HG03139 (cell line): ENCODE data around the gene GASK1A.
"Not testable (repeated sequence)": the region's sequence is repeated elsewhere in the genome, so short reads cannot be mapped to it uniquely, and the experiment has no call there.

Source experiments
- ATAC-seq: cut with Tn5 transposase; IDR thresholded peaks from one replicate; pipeline ENCODE4 v1.9.1; 2021; ENCODE audit not compliant: unreplicated experiment

The GASK1A gene

GRCh38 chr3:43059456-43059855, 80.3 kb downstream of the GASK1A start:
- no peak for ATAC-seq

GRCh38 chr3:43061101-43061895, 82.2 kb downstream of the GASK1A start:
- ATAC-seq = no peak

GRCh38 chr3:43062040-43062563, 83.0 kb downstream of the GASK1A start:
- ATAC-seq = no peak

- ATAC-seq = no peak
These were observed 83.5 kb downstream of the GASK1A start for GRCh38 chr3:43062564-43063040.

- ATAC-seq = no peak
These were observed 84.0 kb downstream of the GASK1A start for GRCh38 chr3:43063114-43063513.

- ATAC-seq = not testable (repeated sequence)
These were observed 91.6 kb downstream of the GASK1A start for GRCh38 chr3:43070670-43071069.

GRCh38 chr3:43071313-43071893, 92.3 kb downstream of the GASK1A start:
- ATAC-seq = no peak

- ATAC-seq = no peak
These were observed 93.2 kb downstream of the GASK1A start for GRCh38 chr3:43072361-43072760.

- no peak for ATAC-seq
These were observed 94.2 kb downstream of the GASK1A start for GRCh38 chr3:43073116-43073835.

- no peak for ATAC-seq
These were observed 94.7 kb downstream of the GASK1A start for GRCh38 chr3:43073836-43074220.

- ATAC-seq = no peak
These were observed 95.4 kb downstream of the GASK1A start for GRCh38 chr3:43074482-43074881.

- ATAC-seq = no peak
These were observed 96.0 kb downstream of the GASK1A start for GRCh38 chr3:43074901-43075689.

- ATAC-seq = no peak
These were observed 97.0 kb downstream of the GASK1A start for GRCh38 chr3:43075904-43076661.

- no peak for ATAC-seq
These were observed 97.7 kb downstream of the GASK1A start for GRCh38 chr3:43076857-43077256.

GRCh38 chr3:43077261-43077660, 98.2 kb downstream of the GASK1A start:
- no peak for ATAC-seq

GRCh38 chr3:43077707-43078106, 98.6 kb downstream of the GASK1A start:
- no peak for ATAC-seq

GRCh38 chr3:43079536-43080332, 100.6 kb downstream of the GASK1A start:
- no peak for ATAC-seq

GRCh38 chr3:43080726-43081568, 101.8 kb downstream of the GASK1A start:
- no peak for ATAC-seq
